Measurements from ENCODE around the gene NABP1. TPM values are rescaled to one million over a fixed set of nuclear protein-coding genes. Genes with fewer than 3 reads are reported as not detected.

The NABP1 gene
- total RNA-seq (2014; rRNA removed; shearing (Covaris generic)) (121 and 124 TPM in 2 replicates), polyA plus RNA-seq (2016; fragmentation: Nextera tagmentation; extraction: Ambion mirVana) (120 and 148 TPM in 2 replicates)

- Histone ChIP-seq H3K9me3 (ENCODE audit: low read depth) (no peaks in the 10 kb centered on the region), H3K4me1 (ENCODE audit: insufficient read depth) (peaks cover 35% of the 10 kb centered on the region), H3K4me2 (ENCODE audit: unreplicated experiment) (peak within 1 kb of the TSS; percentile 100), H3F3A (ENCODE audit: insufficient read depth) (peaks cover 52% of the 10 kb centered on the region), H3K36me3 (ENCODE audit: low read depth) (peaks cover 22% of the 10 kb centered on the region; the same call in 1 of the 2 replicates), H3K27ac (peak within 1 kb of the TSS; percentile 100), H2AFZ (peak within 1 kb of the TSS; percentile 68), H3K9ac (peak within 1 kb of the TSS; percentile 97), H3K27me3 (replicated peaks; ENCODE audit: insufficient read depth) (no peaks in the 10 kb centered on the region), H3K79me2 (ENCODE audit: insufficient read depth) (peaks cover 49% of the 10 kb centered on the region), H3K9me2 (ENCODE audit: insufficient read depth) (no peaks in the 10 kb centered on the region), H3K4me3 (peak within 1 kb of the TSS; percentile 97), H4K20me1 (ENCODE audit: insufficient read depth) (no peaks in the 10 kb centered on the region; the same call in 1 of the 2 replicates)
- DNase-seq: peak; percentile 99
- no peak for TF ChIP-seq EZH2phosphoT487 (IDR thresholded peaks at IDR 0.05; ENCODE audit: insufficient read depth, low read depth)
- TF ChIP-seq EZH2 (IDR thresholded peaks at IDR 0.05; ENCODE audit: insufficient read depth, poor library complexity, severe bottlenecking): no peak
- in situ Hi-C loops (cut with MboI): loop anchor here (25.0 kb wide), 1 partner anchor 484 kb away; no protein-coding TSS in a partner anchor
- WGBS, 2 experiments (ENCODE audit: low coverage in 1 of 2, low lambda C conversion rate in 2 of 2, missing lambda C conversion rate in 2 of 2): 0 to 1% methylated on average over 27 to 65 of the region's 66 CpGs
These were observed at the start of gene NABP1 for GRCh38 chr2:191677646-191678436. TSS of gene NABP1 (plus strand) at chr2:191678136. CDS start at chr2:191678615, 479 bp downstream.

- Histone ChIP-seq H3K9ac (no peak overlapping the region), H3K27ac (no peak overlapping the region), H3K4me2 (ENCODE audit: unreplicated experiment) (no peak overlapping the region), H4K20me1 (ENCODE audit: insufficient read depth) (no peaks in the 10 kb centered on the region), H3K4me3 (no peak overlapping the region), H2AFZ (no peak overlapping the region), H3K79me2 (ENCODE audit: insufficient read depth) (no peaks in the 10 kb centered on the region), H3K9me2 (ENCODE audit: insufficient read depth) (no peaks in the 10 kb centered on the region), H3K4me1 (ENCODE audit: insufficient read depth) (peaks cover 28% of the 10 kb centered on the region), H3K9me3 (ENCODE audit: low read depth) (no peaks in the 10 kb centered on the region), H3F3A (ENCODE audit: insufficient read depth) (peaks cover 27% of the 10 kb centered on the region), H3K36me3 (ENCODE audit: low read depth) (no peaks in the 10 kb centered on the region), H3K27me3 (replicated peaks; ENCODE audit: insufficient read depth) (no peaks in the 10 kb centered on the region)
- TF ChIP-seq EZH2 (IDR thresholded peaks at IDR 0.05; ENCODE audit: insufficient read depth, poor library complexity, severe bottlenecking) (no peak), EZH2phosphoT487 (IDR thresholded peaks at IDR 0.05; ENCODE audit: insufficient read depth, low read depth) (no peak)
- no peak for DNase-seq
- WGBS, 2 experiments (ENCODE audit: low coverage in 1 of 2, low lambda C conversion rate in 2 of 2, missing lambda C conversion rate in 2 of 2): 80 to 83% methylated on average over 7 of the region's 7 CpGs
- in situ Hi-C loops (cut with MboI): no loop called here
These were observed 48.9 kb upstream of the NABP1 start for GRCh38 chr2:191629001-191629453.

- no peaks in the 10 kb centered on the region for H3K27me3 ChIP-seq (replicated peaks; ENCODE audit: insufficient read depth)
- WGBS, 2 experiments (ENCODE audit: low coverage in 1 of 2, low lambda C conversion rate in 2 of 2, missing lambda C conversion rate in 2 of 2): 37 to 40% methylated on average over 1 of the region's 1 CpG
- no peak overlapping the region for H3K27ac ChIP-seq
- DNase-seq: peak; percentile 18
- H3K36me3 ChIP-seq (ENCODE audit: low read depth): no peaks in the 10 kb centered on the region
- H4K20me1 ChIP-seq (ENCODE audit: insufficient read depth): no peaks in the 10 kb centered on the region
- peaks cover 39% of the 10 kb centered on the region for H3K4me1 ChIP-seq (ENCODE audit: insufficient read depth)
- H3F3A ChIP-seq (ENCODE audit: insufficient read depth): peaks cover 36% of the 10 kb centered on the region
- peak overlapping the region; percentile 35 for H3K4me2 ChIP-seq (ENCODE audit: unreplicated experiment)
- no peaks in the 10 kb centered on the region for H3K9me3 ChIP-seq (ENCODE audit: low read depth)
- H3K9ac ChIP-seq: no peak overlapping the region
- no peaks in the 10 kb centered on the region for H3K79me2 ChIP-seq (ENCODE audit: insufficient read depth)
- H3K9me2 ChIP-seq (ENCODE audit: insufficient read depth): no peaks in the 10 kb centered on the region
- TF ChIP-seq EZH2phosphoT487 (IDR thresholded peaks at IDR 0.05; ENCODE audit: insufficient read depth, low read depth) (no peak), EZH2 (IDR thresholded peaks at IDR 0.05; ENCODE audit: insufficient read depth, poor library complexity, severe bottlenecking) (no peak)
- H3K4me3 ChIP-seq: no peak overlapping the region
- no peak overlapping the region for H2AFZ ChIP-seq
- in situ Hi-C loops (cut with MboI): no loop called here
These were observed 47.8 kb upstream of the NABP1 start for GRCh38 chr2:191629976-191630712.

GRCh38 chr2:191631754-191632153, 46.2 kb upstream of the NABP1 start:
- TF ChIP-seq EZH2phosphoT487 (IDR thresholded peaks at IDR 0.05; ENCODE audit: insufficient read depth, low read depth): no peak
- no peak for TF ChIP-seq EZH2 (IDR thresholded peaks at IDR 0.05; ENCODE audit: insufficient read depth, poor library complexity, severe bottlenecking)
- H3K79me2 ChIP-seq (ENCODE audit: insufficient read depth): no peaks in the 10 kb centered on the region
- no peaks in the 10 kb centered on the region for H3K27me3 ChIP-seq (replicated peaks; ENCODE audit: insufficient read depth)
- peak; percentile 31 for DNase-seq
- no peak overlapping the region for H3K4me3 ChIP-seq
- H3K9ac ChIP-seq: no peak overlapping the region
- no peak overlapping the region for H3K27ac ChIP-seq
- no peak overlapping the region for H3K4me2 ChIP-seq (ENCODE audit: unreplicated experiment)
- 86 to 94% methylated on average over 1 of the region's 1 CpG for WGBS, 2 experiments (ENCODE audit: low coverage in 1 of 2, low lambda C conversion rate in 2 of 2, missing lambda C conversion rate in 2 of 2)
- peaks cover 36% of the 10 kb centered on the region for H3F3A ChIP-seq (ENCODE audit: insufficient read depth)
- no peak overlapping the region for H2AFZ ChIP-seq
- no peaks in the 10 kb centered on the region for H3K9me2 ChIP-seq (ENCODE audit: insufficient read depth)
- in situ Hi-C loops (cut with MboI): no loop called here
- no peaks in the 10 kb centered on the region for H3K36me3 ChIP-seq (ENCODE audit: low read depth)
- H4K20me1 ChIP-seq (ENCODE audit: insufficient read depth): no peaks in the 10 kb centered on the region
- no peaks in the 10 kb centered on the region for H3K9me3 ChIP-seq (ENCODE audit: low read depth)
- peaks cover 44% of the 10 kb centered on the region for H3K4me1 ChIP-seq (ENCODE audit: insufficient read depth)
